GM21717 (cell line): Measurements from ENCODE around the gene SEMA3D.

Experiments used
- ATAC-seq: cut with Tn5 transposase; IDR thresholded peaks from one replicate; pipeline ENCODE4 v1.9.1; 2021; ENCODE audit warnings: mild to moderate bottlenecking, moderate library complexity; ENCODE audit not compliant: unreplicated experiment

Gene SEMA3D

GRCh38 chr7:85184599-85185423 lies 2.0 kb downstream of the SEMA3D start:
- no peak for ATAC-seq

- no peak for ATAC-seq
These were observed 3.6 kb downstream of the SEMA3D start for GRCh38 chr7:85183296-85183695.

- no peak for ATAC-seq
These were observed 8.1 kb downstream of the SEMA3D start for GRCh38 chr7:85178531-85179298.

- ATAC-seq: no peak
These were observed 9.5 kb downstream of the SEMA3D start for GRCh38 chr7:85177316-85177715.

GRCh38 chr7:85176197-85176596 lies 10.7 kb downstream of the SEMA3D start:
- ATAC-seq: no peak

GRCh38 chr7:85175217-85175616 lies 11.6 kb downstream of the SEMA3D start:
- ATAC-seq: no peak

- ATAC-seq: no peak
These were observed 14.3 kb downstream of the SEMA3D start for GRCh38 chr7:85172530-85172941.

- no peak for ATAC-seq
These were observed 19.2 kb downstream of the SEMA3D start for GRCh38 chr7:85167636-85168035.

- ATAC-seq: no peak
These were observed 21.6 kb downstream of the SEMA3D start for GRCh38 chr7:85165263-85165662.

GRCh38 chr7:85164376-85164775 lies 22.5 kb downstream of the SEMA3D start:
- no peak for ATAC-seq

GRCh38 chr7:85162721-85163120 lies 24.1 kb downstream of the SEMA3D start:
- no peak for ATAC-seq

GRCh38 chr7:85160223-85160622 lies 26.6 kb downstream of the SEMA3D start:
- peak; percentile 92 for ATAC-seq

- no peak for ATAC-seq
These were observed 27.9 kb downstream of the SEMA3D start for GRCh38 chr7:85159003-85159402.

- no peak for ATAC-seq
These were observed 30.1 kb downstream of the SEMA3D start for GRCh38 chr7:85156661-85157208.

GRCh38 chr7:85154282-85154937 lies 32.4 kb downstream of the SEMA3D start:
- no peak for ATAC-seq

GRCh38 chr7:85153715-85154114 lies 33.1 kb downstream of the SEMA3D start:
- ATAC-seq: no peak

- no peak for ATAC-seq
These were observed 36.2 kb downstream of the SEMA3D start for GRCh38 chr7:85150624-85151023.

GRCh38 chr7:85144771-85145170 lies 42.1 kb downstream of the SEMA3D start:
- ATAC-seq: no peak

- ATAC-seq: no peak
These were observed 50.9 kb downstream of the SEMA3D start for GRCh38 chr7:85135977-85136376.

- ATAC-seq: no peak
These were observed 53.3 kb downstream of the SEMA3D start for GRCh38 chr7:85133560-85133959.

GRCh38 chr7:85133006-85133405 lies 53.9 kb downstream of the SEMA3D start:
- no peak for ATAC-seq
